ENCODE results near the gene DNM3.

DNA sequence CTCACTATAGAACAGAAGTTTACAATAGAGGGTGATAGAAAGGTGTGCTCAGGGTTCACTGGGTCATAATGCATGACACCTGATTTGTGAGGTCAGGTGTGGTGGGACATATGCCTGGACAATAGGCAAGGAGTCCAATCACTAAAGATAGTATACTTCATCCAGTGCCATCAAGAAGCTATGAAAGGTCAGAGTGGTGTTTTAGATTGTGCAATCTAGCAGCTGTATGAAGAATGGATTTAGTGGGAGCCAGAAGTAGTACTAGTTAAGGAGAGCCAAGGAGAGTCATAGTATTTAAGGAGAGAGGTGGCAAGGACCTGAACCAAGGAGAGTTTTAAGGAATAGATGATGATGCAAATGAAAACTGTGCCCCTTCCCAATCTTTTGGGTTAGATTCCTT, 498.5 kb downstream of the DNM3 start:
- TF ChIP-seq ZNF274 (IDR thresholded peaks at IDR 0.05; ENCODE audit: borderline replicate concordance, low read depth, low read length) (no peak), RAD51 (IDR thresholded peaks at IDR 0.05; ENCODE audit: borderline replicate concordance, low read depth) (no peak), ZNF253 (CRISPR knock-in tag; conservative IDR thresholded peaks at IDR 0.05) (no peak), E2F6 (IDR thresholded peaks at IDR 0.05; ENCODE audit: borderline replicate concordance in 1 of 2, extremely low read depth in 1 of 2, insufficient read depth in 1 of 2, insufficient read length in 1 of 2, low read depth in 1 of 2, low read length in 1 of 2, poor library complexity in 1 of 2, severe bottlenecking in 1 of 2) (no peak), GATA2 (CRISPR knock-in tag; IDR thresholded peaks at IDR 0.05) (no peak), CTCF (IDR thresholded peaks at IDR 0.05 in 2 of 3, conservative IDR thresholded peaks at IDR 0.05 in 1 of 3; ENCODE audit: insufficient read depth in 2 of 3, low read depth in 1 of 3, low read length in 3 of 3) (no peak), MECOM (CRISPR knock-in tag; IDR thresholded peaks at IDR 0.05) (no peak)
- TF ChIP-seq, protein P1, sequence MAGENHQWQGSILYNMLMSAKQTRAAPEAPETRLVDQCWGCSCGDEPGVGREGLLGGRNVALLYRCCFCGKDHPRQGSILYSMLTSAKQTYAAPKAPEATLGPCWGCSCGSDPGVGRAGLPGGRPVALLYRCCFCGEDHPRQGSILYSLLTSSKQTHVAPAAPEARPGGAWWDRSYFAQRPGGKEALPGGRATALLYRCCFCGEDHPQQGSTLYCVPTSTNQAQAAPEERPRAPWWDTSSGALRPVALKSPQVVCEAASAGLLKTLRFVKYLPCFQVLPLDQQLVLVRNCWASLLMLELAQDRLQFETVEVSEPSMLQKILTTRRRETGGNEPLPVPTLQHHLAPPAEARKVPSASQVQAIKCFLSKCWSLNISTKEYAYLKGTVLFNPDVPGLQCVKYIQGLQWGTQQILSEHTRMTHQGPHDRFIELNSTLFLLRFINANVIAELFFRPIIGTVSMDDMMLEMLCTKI (IDR thresholded peaks at IDR 0.05; ENCODE audit: partially characterized antibody) = no peak
- TF ChIP-seq, protein P2, sequence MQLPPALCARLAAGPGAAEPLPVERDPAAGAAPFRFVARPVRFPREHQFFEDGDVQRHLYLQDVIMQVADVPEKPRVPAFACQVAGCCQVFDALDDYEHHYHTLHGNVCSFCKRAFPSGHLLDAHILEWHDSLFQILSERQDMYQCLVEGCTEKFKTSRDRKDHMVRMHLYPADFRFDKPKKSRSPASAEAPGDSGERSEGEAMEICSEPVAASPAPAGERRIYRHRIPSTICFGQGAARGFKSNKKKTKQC (CRISPR knock-in tag; IDR thresholded peaks at IDR 0.05) = no peak
- TF ChIP-seq, protein P3, sequence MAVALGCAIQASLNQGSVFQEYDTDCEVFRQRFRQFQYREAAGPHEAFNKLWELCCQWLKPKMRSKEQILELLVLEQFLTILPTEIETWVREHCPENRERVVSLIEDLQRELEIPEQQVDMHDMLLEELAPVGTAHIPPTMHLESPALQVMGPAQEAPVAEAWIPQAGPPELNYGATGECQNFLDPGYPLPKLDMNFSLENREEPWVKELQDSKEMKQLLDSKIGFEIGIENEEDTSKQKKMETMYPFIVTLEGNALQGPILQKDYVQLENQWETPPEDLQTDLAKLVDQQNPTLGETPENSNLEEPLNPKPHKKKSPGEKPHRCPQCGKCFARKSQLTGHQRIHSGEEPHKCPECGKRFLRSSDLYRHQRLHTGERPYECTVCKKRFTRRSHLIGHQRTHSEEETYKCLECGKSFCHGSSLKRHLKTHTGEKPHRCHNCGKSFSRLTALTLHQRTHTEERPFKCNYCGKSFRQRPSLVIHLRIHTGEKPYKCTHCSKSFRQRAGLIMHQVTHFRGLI (CRISPR knock-in tag; IDR thresholded peaks at IDR 0.05) = no peak
- TF ChIP-seq, protein P4, sequence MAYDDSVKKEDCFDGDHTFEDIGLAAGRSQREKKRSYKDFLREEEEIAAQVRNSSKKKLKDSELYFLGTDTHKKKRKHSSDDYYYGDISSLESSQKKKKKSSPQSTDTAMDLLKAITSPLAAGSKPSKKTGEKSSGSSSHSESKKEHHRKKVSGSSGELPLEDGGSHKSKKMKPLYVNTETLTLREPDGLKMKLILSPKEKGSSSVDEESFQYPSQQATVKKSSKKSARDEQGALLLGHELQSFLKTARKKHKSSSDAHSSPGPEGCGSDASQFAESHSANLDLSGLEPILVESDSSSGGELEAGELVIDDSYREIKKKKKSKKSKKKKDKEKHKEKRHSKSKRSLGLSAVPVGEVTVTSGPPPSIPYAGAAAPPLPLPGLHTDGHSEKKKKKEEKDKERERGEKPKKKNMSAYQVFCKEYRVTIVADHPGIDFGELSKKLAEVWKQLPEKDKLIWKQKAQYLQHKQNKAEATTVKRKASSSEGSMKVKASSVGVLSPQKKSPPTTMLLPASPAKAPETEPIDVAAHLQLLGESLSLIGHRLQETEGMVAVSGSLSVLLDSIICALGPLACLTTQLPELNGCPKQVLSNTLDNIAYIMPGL (CRISPR knock-in tag; IDR thresholded peaks at IDR 0.05) = no peak
